Neural cell (in vitro differentiated cells): ENCODE results near the gene PGBD5.

Experiments used
- EP300 ChIP-seq: fragments of 450-650 bp; conservative IDR thresholded peaks from 2 replicates; pipeline ENCODE4 v1.6.1; 2014; ENCODE audit warnings: antibody characterized with exemption, mild to moderate bottlenecking, moderate library complexity; ENCODE audit not compliant: poor library complexity, severe bottlenecking
- EZH2 ChIP-seq: fragments of 200-600, 300-800 bp; shearing (Covaris generic), sonication (generic); IDR thresholded peaks from 2 replicates; pipeline ENCODE4 v1.6.1; 2014; ENCODE audit warnings: antibody characterized with exemption, low read length, borderline replicate concordance, mild to moderate bottlenecking; ENCODE audit not compliant: insufficient read depth, poor library complexity, severe bottlenecking
- MXI1 ChIP-seq: fragments of 450-650 bp; conservative IDR thresholded peaks from 2 replicates; pipeline ENCODE4 v1.6.1; 2014; ENCODE audit warnings: antibody characterized with exemption, mild to moderate bottlenecking; ENCODE audit not compliant: poor library complexity, severe bottlenecking
- POLR2AphosphoS5 ChIP-seq: IDR thresholded peaks from 2 replicates; pipeline ENCODE4 v1.6.1; 2012
- RAD21 ChIP-seq: fragments of 450-650 bp; conservative IDR thresholded peaks from 2 replicates; pipeline ENCODE4 v1.6.1; 2014; ENCODE audit warnings: antibody characterized with exemption, mild to moderate bottlenecking, moderate library complexity
- SMC3 ChIP-seq: fragments of 450-650 bp; conservative IDR thresholded peaks from 2 replicates; pipeline ENCODE4 v1.6.1; 2014; ENCODE audit warnings: antibody characterized with exemption, mild to moderate bottlenecking, moderate library complexity; ENCODE audit not compliant: poor library complexity
- TAF1 ChIP-seq: IDR thresholded peaks from 2 replicates; pipeline ENCODE4 v1.6.1; 2012; ENCODE audit warnings: low read depth
- TF ChIP-seq, protein P1 (sequence below): fragments of 450-650 bp; IDR thresholded peaks from 2 replicates; pipeline ENCODE4 v1.5.1; 2014; ENCODE audit warnings: antibody characterized with exemption, mild to moderate bottlenecking, moderate library complexity; ENCODE audit not compliant: poor library complexity, severe bottlenecking
- TF ChIP-seq, protein P2 (sequence below): IDR thresholded peaks from 2 replicates; pipeline ENCODE4 v1.6.1; 2012; ENCODE audit warnings: borderline replicate concordance

DNA sequence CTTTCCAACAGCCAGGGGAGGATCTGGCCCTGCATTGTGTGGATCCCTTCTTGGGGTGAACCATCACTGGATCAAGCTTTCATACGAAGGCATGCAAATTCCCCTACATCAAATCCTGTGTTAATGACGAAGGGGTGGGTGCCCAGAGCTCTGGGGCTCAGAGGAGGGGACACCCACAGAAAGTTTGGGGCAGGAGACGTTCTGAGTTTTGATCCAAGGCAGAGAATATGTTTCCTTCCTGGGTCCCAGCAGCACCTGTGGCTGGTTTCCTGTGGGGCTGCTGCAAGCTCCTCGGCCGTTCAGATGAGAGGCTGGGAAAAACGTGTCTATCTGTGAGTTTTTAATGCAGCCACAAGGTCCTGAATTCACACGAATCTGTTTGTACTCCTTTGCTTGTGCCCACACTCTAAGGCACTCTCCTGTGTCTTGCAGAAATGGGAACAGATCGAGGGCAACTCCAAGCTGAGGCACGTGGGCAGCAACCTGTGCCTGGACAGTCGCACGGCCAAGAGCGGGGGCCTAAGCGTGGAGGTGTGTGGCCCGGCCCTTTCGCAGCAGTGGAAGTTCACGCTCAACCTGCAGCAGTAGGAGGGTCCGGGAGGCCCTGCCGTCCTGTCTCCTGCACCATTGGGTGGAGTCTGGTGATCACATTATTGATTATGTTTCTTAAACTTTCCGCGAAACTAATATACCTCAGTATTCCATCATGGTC lies 147.1 kb downstream of the PGBD5 start:
- TF ChIP-seq SMC3 (no peak), EP300 (no peak), EZH2 (no peak), MXI1 (no peak), TAF1 (no peak), POLR2AphosphoS5 (no peak), RAD21 (no peak)
- TF ChIP-seq, protein P1, sequence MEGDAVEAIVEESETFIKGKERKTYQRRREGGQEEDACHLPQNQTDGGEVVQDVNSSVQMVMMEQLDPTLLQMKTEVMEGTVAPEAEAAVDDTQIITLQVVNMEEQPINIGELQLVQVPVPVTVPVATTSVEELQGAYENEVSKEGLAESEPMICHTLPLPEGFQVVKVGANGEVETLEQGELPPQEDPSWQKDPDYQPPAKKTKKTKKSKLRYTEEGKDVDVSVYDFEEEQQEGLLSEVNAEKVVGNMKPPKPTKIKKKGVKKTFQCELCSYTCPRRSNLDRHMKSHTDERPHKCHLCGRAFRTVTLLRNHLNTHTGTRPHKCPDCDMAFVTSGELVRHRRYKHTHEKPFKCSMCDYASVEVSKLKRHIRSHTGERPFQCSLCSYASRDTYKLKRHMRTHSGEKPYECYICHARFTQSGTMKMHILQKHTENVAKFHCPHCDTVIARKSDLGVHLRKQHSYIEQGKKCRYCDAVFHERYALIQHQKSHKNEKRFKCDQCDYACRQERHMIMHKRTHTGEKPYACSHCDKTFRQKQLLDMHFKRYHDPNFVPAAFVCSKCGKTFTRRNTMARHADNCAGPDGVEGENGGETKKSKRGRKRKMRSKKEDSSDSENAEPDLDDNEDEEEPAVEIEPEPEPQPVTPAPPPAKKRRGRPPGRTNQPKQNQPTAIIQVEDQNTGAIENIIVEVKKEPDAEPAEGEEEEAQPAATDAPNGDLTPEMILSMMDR = no peak
- TF ChIP-seq, protein P2, sequence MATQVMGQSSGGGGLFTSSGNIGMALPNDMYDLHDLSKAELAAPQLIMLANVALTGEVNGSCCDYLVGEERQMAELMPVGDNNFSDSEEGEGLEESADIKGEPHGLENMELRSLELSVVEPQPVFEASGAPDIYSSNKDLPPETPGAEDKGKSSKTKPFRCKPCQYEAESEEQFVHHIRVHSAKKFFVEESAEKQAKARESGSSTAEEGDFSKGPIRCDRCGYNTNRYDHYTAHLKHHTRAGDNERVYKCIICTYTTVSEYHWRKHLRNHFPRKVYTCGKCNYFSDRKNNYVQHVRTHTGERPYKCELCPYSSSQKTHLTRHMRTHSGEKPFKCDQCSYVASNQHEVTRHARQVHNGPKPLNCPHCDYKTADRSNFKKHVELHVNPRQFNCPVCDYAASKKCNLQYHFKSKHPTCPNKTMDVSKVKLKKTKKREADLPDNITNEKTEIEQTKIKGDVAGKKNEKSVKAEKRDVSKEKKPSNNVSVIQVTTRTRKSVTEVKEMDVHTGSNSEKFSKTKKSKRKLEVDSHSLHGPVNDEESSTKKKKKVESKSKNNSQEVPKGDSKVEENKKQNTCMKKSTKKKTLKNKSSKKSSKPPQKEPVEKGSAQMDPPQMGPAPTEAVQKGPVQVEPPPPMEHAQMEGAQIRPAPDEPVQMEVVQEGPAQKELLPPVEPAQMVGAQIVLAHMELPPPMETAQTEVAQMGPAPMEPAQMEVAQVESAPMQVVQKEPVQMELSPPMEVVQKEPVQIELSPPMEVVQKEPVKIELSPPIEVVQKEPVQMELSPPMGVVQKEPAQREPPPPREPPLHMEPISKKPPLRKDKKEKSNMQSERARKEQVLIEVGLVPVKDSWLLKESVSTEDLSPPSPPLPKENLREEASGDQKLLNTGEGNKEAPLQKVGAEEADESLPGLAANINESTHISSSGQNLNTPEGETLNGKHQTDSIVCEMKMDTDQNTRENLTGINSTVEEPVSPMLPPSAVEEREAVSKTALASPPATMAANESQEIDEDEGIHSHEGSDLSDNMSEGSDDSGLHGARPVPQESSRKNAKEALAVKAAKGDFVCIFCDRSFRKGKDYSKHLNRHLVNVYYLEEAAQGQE = no peak
